ENCODE data around the gene UBXN11.
A peak's percentile ranks its signal among the peaks of the same experiment; 100 is the strongest.

The UBXN11 gene

DNA sequence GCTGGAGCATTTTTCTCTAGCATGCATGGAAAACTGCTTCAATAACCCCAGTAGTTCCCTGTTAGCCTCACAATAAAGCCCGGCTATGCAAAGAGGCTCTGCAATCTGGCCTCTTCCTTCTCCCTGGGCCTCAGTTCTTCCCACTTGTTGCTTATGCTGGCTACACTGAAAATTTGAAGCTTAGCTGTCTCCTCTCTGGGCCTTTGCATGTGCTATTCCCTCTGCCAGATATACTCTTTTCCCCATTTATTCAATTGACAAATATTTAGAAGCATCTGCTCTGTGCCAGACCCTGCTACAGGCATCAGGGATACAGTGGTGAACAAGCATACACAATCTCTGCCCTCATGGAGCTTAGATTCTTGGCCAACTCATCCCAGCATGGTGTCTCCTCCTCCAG lies 32.2 kb upstream of the UBXN11 start:
- Histone ChIP-seq H2BK12ac (ENCODE audit: low read length in 2 of 2) (no peak overlapping the region), H2BK120ac (ENCODE audit: low read depth, low read length) (no peak overlapping the region), H2BK5ac (ENCODE audit: low read depth, low read length, poor library complexity, severe bottlenecking) (no peak overlapping the region), H3K4me1 (ENCODE audit: control insufficient read depth, insufficient read depth, low read depth, low read length) (peaks cover 10% of the 10 kb centered on the region), H3K27me3 (ENCODE audit: control insufficient read depth in 1 of 2, insufficient read depth in 1 of 2, low read length in 2 of 2) (peaks cover 56 to 62% of the 10 kb centered on the region in 2 experiments), H3K4ac (ENCODE audit: low read depth in 1 of 2, low read length in 2 of 2) (no peak overlapping the region), H3K79me1 (replicated peaks; ENCODE audit: low read length, poor library complexity, severe bottlenecking) (no peaks in the 10 kb centered on the region), H4K8ac (ENCODE audit: low read length) (no peak overlapping the region), H3K9ac (ENCODE audit: low read length) (no peak overlapping the region), H3K27ac (ENCODE audit: low read length, poor library complexity, severe bottlenecking) (no peak overlapping the region), H3K9me3 (ENCODE audit: control insufficient read depth, low read length) (no peaks in the 10 kb centered on the region), H3K14ac (ENCODE audit: low read length in 2 of 2) (no peak overlapping the region), H3K4me3 (ENCODE audit: insufficient read depth in 1 of 2, low read depth in 1 of 2, low read length in 2 of 2) (no peak overlapping the region), H3K23ac (ENCODE audit: low read length in 2 of 2) (no peak overlapping the region), H3K36me3 (ENCODE audit: control insufficient read depth in 1 of 2, insufficient read depth in 2 of 2, low read depth in 1 of 2, low read length in 2 of 2) (no peaks in the 10 kb centered on the region), H3K4me2 (ENCODE audit: low read length, poor library complexity, severe bottlenecking) (no peak overlapping the region), H3K18ac (ENCODE audit: low read depth in 1 of 2, low read length in 2 of 2) (no peak overlapping the region), H4K91ac (ENCODE audit: low read length) (no peak overlapping the region), H2AK5ac (ENCODE audit: low read length, severe bottlenecking) (no peak overlapping the region), H2AFZ (ENCODE audit: low read depth, low read length) (no peak overlapping the region), H2BK15ac (ENCODE audit: low read depth, poor library complexity, severe bottlenecking) (no peak overlapping the region)
- no peak for DNase-seq
- WGBS = 98% methylated on average over 1 of the region's 1 CpG

DNA sequence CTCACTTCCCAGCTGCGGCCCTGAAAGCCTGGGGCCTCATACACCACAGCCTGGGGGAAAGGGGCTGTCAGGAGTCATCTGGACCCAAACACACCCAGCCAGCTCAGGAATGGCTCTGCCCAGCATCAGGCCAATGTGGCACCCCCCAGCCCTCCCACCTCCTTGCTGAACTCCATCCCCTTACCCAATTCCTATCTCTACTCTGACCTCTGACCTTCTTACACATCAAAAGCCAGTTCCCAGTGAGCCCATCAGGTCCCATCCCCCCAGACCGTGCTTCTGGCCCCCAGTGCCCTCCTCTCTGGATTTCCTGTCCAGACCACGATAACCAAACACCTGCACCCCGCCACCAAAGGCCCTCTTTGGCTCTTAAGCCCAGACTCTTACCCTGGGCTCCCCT lies 31.2 kb upstream of the UBXN11 start:
- Histone ChIP-seq H3K9me3 (ENCODE audit: control insufficient read depth, low read length) (no peaks in the 10 kb centered on the region), H2BK5ac (ENCODE audit: low read depth, low read length, poor library complexity, severe bottlenecking) (no peak overlapping the region), H3K4me1 (ENCODE audit: control insufficient read depth, insufficient read depth, low read depth, low read length) (peaks cover 10% of the 10 kb centered on the region), H3K36me3 (ENCODE audit: control insufficient read depth in 1 of 2, insufficient read depth in 2 of 2, low read depth in 1 of 2, low read length in 2 of 2) (no peaks in the 10 kb centered on the region), H3K4me3 (ENCODE audit: insufficient read depth in 1 of 2, low read depth in 1 of 2, low read length in 2 of 2) (no peak overlapping the region), H2AFZ (ENCODE audit: low read depth, low read length) (no peak overlapping the region), H2BK120ac (ENCODE audit: low read depth, low read length) (no peak overlapping the region), H2AK5ac (ENCODE audit: low read length, severe bottlenecking) (no peak overlapping the region), H3K79me1 (replicated peaks; ENCODE audit: low read length, poor library complexity, severe bottlenecking) (no peaks in the 10 kb centered on the region), H2BK12ac (ENCODE audit: low read length in 2 of 2) (no peak overlapping the region), H4K8ac (ENCODE audit: low read length) (no peak overlapping the region), H3K9ac (ENCODE audit: low read length) (no peak overlapping the region), H3K27ac (ENCODE audit: low read length, poor library complexity, severe bottlenecking) (no peak overlapping the region), H4K91ac (ENCODE audit: low read length) (peak overlapping the region; percentile 39), H3K4ac (ENCODE audit: low read depth in 1 of 2, low read length in 2 of 2) (no peak overlapping the region), H3K4me2 (ENCODE audit: low read length, poor library complexity, severe bottlenecking) (no peak overlapping the region), H2BK15ac (ENCODE audit: low read depth, poor library complexity, severe bottlenecking) (no peak overlapping the region), H3K14ac (ENCODE audit: low read length in 2 of 2) (no peak overlapping the region), H3K18ac (ENCODE audit: low read depth in 1 of 2, low read length in 2 of 2) (no peak overlapping the region), H3K23ac (ENCODE audit: low read length in 2 of 2) (no peak overlapping the region), H3K27me3 (ENCODE audit: control insufficient read depth in 1 of 2, insufficient read depth in 1 of 2, low read length in 2 of 2) (peaks cover 45 to 55% of the 10 kb centered on the region in 2 experiments)
- 86% methylated on average over 4 of the region's 4 CpGs for WGBS
- DNase-seq = no peak

DNA sequence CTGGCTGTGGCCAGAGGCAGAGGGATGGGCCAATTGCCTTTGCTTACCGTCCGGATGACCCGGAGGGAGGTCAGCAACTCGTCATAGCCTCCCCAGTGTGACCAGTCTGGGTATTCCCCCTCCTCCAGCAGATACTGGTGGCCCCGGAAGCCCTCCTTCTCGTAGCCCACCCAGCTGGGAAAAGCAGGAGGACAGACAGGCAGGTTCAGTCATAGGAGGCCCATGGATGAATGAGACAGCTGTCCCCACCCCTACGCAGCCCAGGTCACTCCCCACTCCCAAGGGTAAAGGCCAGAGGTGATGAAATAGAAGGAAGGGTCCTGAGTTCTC lies 30.7 kb upstream of the UBXN11 start:
- H2BK5ac ChIP-seq (ENCODE audit: low read depth, low read length, poor library complexity, severe bottlenecking) = no peak overlapping the region
- no peak overlapping the region for H2BK15ac ChIP-seq (ENCODE audit: low read depth, poor library complexity, severe bottlenecking)
- no peaks in the 10 kb centered on the region for H3K36me3 ChIP-seq (ENCODE audit: control insufficient read depth in 1 of 2, insufficient read depth in 2 of 2, low read depth in 1 of 2, low read length in 2 of 2)
- H3K18ac ChIP-seq (ENCODE audit: low read depth in 1 of 2, low read length in 2 of 2) = no peak overlapping the region
- WGBS = 81% methylated on average over 7 of the region's 7 CpGs
- no peak overlapping the region for H2BK12ac ChIP-seq (ENCODE audit: low read length in 2 of 2)
- H3K14ac ChIP-seq (ENCODE audit: low read length in 2 of 2) = no peak overlapping the region
- H3K23ac ChIP-seq (ENCODE audit: low read length in 2 of 2) = no peak overlapping the region
- no peak overlapping the region for H3K4ac ChIP-seq (ENCODE audit: low read depth in 1 of 2, low read length in 2 of 2)
- H2AK5ac ChIP-seq (ENCODE audit: low read length, severe bottlenecking) = no peak overlapping the region
- no peak overlapping the region for H3K4me3 ChIP-seq (ENCODE audit: insufficient read depth in 1 of 2, low read depth in 1 of 2, low read length in 2 of 2)
- DNase-seq = no peak
- H4K8ac ChIP-seq (ENCODE audit: low read length) = no peak overlapping the region
- H2BK120ac ChIP-seq (ENCODE audit: low read depth, low read length) = no peak overlapping the region
- no peak overlapping the region for H2AFZ ChIP-seq (ENCODE audit: low read depth, low read length)
- no peak overlapping the region for H3K9ac ChIP-seq (ENCODE audit: low read length)
- no peak overlapping the region for H4K91ac ChIP-seq (ENCODE audit: low read length)
- no peak overlapping the region for H3K27ac ChIP-seq (ENCODE audit: low read length, poor library complexity, severe bottlenecking)
- no peaks in the 10 kb centered on the region for H3K9me3 ChIP-seq (ENCODE audit: control insufficient read depth, low read length)
- peaks cover 41 to 52% of the 10 kb centered on the region in 2 experiments for H3K27me3 ChIP-seq (ENCODE audit: control insufficient read depth in 1 of 2, insufficient read depth in 1 of 2, low read length in 2 of 2)
- no peaks in the 10 kb centered on the region for H3K79me1 ChIP-seq (replicated peaks; ENCODE audit: low read length, poor library complexity, severe bottlenecking)
- H3K4me2 ChIP-seq (ENCODE audit: low read length, poor library complexity, severe bottlenecking) = no peak overlapping the region
- peaks cover 10% of the 10 kb centered on the region for H3K4me1 ChIP-seq (ENCODE audit: control insufficient read depth, insufficient read depth, low read depth, low read length)

DNA sequence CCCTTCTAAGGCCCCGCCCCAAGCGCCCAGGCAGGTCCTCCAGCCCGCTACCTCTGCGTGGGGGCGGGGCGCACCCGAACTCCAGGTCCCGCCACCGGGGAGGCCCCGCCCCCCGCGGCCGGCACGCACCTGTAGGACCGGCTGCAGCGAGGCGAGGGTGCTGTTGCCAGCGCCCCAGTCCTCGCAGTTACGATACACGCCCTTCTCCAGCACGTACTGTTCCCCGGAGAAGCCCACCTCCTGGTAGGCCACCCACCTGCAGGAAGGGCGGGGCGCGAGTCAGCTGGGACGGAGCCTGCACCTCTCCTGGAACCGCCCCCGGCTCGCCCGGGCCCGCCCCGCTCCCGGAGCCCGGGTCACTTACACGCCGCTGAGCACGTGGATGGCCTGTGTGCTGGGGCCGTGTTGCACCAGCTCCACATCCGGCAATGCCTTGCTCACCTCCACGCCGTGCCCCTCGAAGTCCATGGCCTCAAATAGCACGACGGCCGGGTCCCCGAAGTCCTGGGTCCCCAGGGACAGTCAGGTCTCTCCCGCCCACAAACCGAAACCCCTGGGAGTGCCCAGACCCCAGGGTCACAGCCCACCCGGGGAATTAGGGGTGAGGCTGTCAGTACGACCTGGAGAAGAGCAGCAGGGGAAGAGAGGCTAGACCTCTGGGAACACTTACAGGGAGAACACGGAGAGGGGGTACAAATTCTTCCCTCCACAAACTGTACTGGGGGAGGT lies 30.2 kb upstream of the UBXN11 start:
- H3K14ac ChIP-seq (ENCODE audit: low read length in 2 of 2) = peak overlapping the region in 1 of 2 experiments; percentile 41
- H4K91ac ChIP-seq (ENCODE audit: low read length) = peak overlapping the region; percentile 61
- no peaks in the 10 kb centered on the region for H3K79me1 ChIP-seq (replicated peaks; ENCODE audit: low read length, poor library complexity, severe bottlenecking)
- no peak overlapping the region for H3K4ac ChIP-seq (ENCODE audit: low read depth in 1 of 2, low read length in 2 of 2)
- no peak overlapping the region for H2BK15ac ChIP-seq (ENCODE audit: low read depth, poor library complexity, severe bottlenecking)
- H3K9ac ChIP-seq (ENCODE audit: low read length) = no peak overlapping the region
- 18% methylated on average over 50 of the region's 52 CpGs for WGBS
- peaks cover 35 to 47% of the 10 kb centered on the region in 2 experiments for H3K27me3 ChIP-seq (ENCODE audit: control insufficient read depth in 1 of 2, insufficient read depth in 1 of 2, low read length in 2 of 2)
- no peaks in the 10 kb centered on the region for H3K9me3 ChIP-seq (ENCODE audit: control insufficient read depth, low read length)
- H3K18ac ChIP-seq (ENCODE audit: low read depth in 1 of 2, low read length in 2 of 2) = no peak overlapping the region
- H2BK12ac ChIP-seq (ENCODE audit: low read length in 2 of 2) = no peak overlapping the region
- H2BK5ac ChIP-seq (ENCODE audit: low read depth, low read length, poor library complexity, severe bottlenecking) = no peak overlapping the region
- H3K27ac ChIP-seq (ENCODE audit: low read length, poor library complexity, severe bottlenecking) = no peak overlapping the region
- no peak for DNase-seq
- H3K4me2 ChIP-seq (ENCODE audit: low read length, poor library complexity, severe bottlenecking) = peak overlapping the region; percentile 100
- H2BK120ac ChIP-seq (ENCODE audit: low read depth, low read length) = no peak overlapping the region
- peak overlapping the region; percentile 37 for H4K8ac ChIP-seq (ENCODE audit: low read length)
- no peaks in the 10 kb centered on the region for H3K36me3 ChIP-seq (ENCODE audit: control insufficient read depth in 1 of 2, insufficient read depth in 2 of 2, low read depth in 1 of 2, low read length in 2 of 2)
- no peak overlapping the region for H2AK5ac ChIP-seq (ENCODE audit: low read length, severe bottlenecking)
- H3K4me3 ChIP-seq (ENCODE audit: insufficient read depth in 1 of 2, low read depth in 1 of 2, low read length in 2 of 2) = peak overlapping the region; percentile 55 to 81
- H3K4me1 ChIP-seq (ENCODE audit: control insufficient read depth, insufficient read depth, low read depth, low read length) = peaks cover 10% of the 10 kb centered on the region
- peak overlapping the region; percentile 67 for H2AFZ ChIP-seq (ENCODE audit: low read depth, low read length)
- no peak overlapping the region for H3K23ac ChIP-seq (ENCODE audit: low read length in 2 of 2)

Data from mesenchymal stem cell (in vitro differentiated cells and primary cell).